Activated CD4-positive, alpha-beta memory T cell treated with anti-CD3 and anti-CD28 coated beads for 36 hours (primary cell): ENCODE measurements around the gene MSH5. TPM values are rescaled to one million over a fixed set of nuclear protein-coding genes. Genes with fewer than 3 reads are reported as not detected.
A peak's percentile ranks its signal among the peaks of the same experiment; 100 is the strongest.

Experiments used
- CTCF ChIA-PET: fragments of 350-600 bp; sonication (Branson Sonifier 250); formaldehyde crosslinking; loops from one replicate; lab custom pipeline; 2021; ENCODE audit warnings: antibody characterized with exemption, inconsistent platforms; lab: Charles Lee
- POLR2A ChIA-PET: fragments of 350-600 bp; sonication (Branson Sonifier 250); formaldehyde crosslinking; loops from one replicate; lab custom pipeline; 2021; ENCODE audit warnings: antibody characterized with exemption; lab: Charles Lee
- DNase-seq: peaks from one replicate; pipeline ENCODE4 v3.0.0-alpha.2; 2020
- H3K27ac Mint-ChIP-seq: one replicate; pipeline ENCODE4 v1.8.0; 2021; ENCODE audit warnings: mixed read lengths
- H3K27me3 Mint-ChIP-seq: one replicate; pipeline ENCODE4 v1.8.0; 2021; ENCODE audit warnings: mixed read lengths
- H3K36me3 Mint-ChIP-seq: one replicate; pipeline ENCODE4 v1.8.0; 2021; ENCODE audit warnings: mixed read lengths
- H3K4me1 Mint-ChIP-seq: one replicate; pipeline ENCODE4 v1.8.0; 2021; ENCODE audit warnings: low read depth, mixed read lengths
- H3K4me3 Mint-ChIP-seq: one replicate; pipeline ENCODE4 v1.8.0; 2021; ENCODE audit warnings: mild to moderate bottlenecking, mixed read lengths
- H3K9me3 Mint-ChIP-seq: one replicate; pipeline ENCODE4 v1.8.0; 2021; ENCODE audit warnings: mixed read lengths
- intact Hi-C: fragments of 100-400 bp; cut with micrococcal nuclease; formaldehyde crosslinking; loops from one replicate; pipeline ENCODE4 v1.15.1; 2023
- total RNA-seq, 2 experiments: library from RNA; stranded (reverse); gene quantifications; one replicate each; pipeline ENCODE4 v1.2.3, GENCODE V29; 2021

The MSH5 gene
- 10 to 100 TPM; 80.9 to 83.8 TPM for total RNA-seq

- ChIA-PET CTCF (interaction anchor here (0.6 to 8.1 kb wide), 9 partner anchors 10 to 150 kb away, joined by 3 to 67 read pairs (median 14); partner anchors contain the start of genes DDAH2, LY6G5C and VARS1), POLR2A (interaction anchor here (0.6 to 3.4 kb wide), 25 partner anchors 9 to 1105 kb away, joined by 3 to 15 read pairs (median 3); partner anchors contain the start of genes ABHD16A, CSNK2B, DDAH2 and DDX39B)
- intact Hi-C loops: loop anchor here (2.0 to 10.0 kb wide), 9 partner anchors 29 to 1175 kb away; partner anchors contain the start of genes ATP6V1G2, DXO, GPANK1 and HSPA1B
- peaks cover 48% of the 10 kb centered on the region for H3K36me3 Mint-ChIP-seq
- H3K4me1 Mint-ChIP-seq: peaks cover 48% of the 10 kb centered on the region
- DNase-seq: peak; percentile 99
- peak within 1 kb of the TSS; percentile 91 for H3K27ac Mint-ChIP-seq
- peak within 1 kb of the TSS; percentile 94 for H3K4me3 Mint-ChIP-seq
- H3K9me3 Mint-ChIP-seq: no peaks in the 10 kb centered on the region
- H3K27me3 Mint-ChIP-seq: no peaks in the 10 kb centered on the region
Measured at GRCh38 chr6:31739639-31740396, at the start of gene MSH5. Gene MSH5 (plus strand): TSS chr6:31740005. CDS start chr6:31740467, 462 bp downstream.

DNA sequence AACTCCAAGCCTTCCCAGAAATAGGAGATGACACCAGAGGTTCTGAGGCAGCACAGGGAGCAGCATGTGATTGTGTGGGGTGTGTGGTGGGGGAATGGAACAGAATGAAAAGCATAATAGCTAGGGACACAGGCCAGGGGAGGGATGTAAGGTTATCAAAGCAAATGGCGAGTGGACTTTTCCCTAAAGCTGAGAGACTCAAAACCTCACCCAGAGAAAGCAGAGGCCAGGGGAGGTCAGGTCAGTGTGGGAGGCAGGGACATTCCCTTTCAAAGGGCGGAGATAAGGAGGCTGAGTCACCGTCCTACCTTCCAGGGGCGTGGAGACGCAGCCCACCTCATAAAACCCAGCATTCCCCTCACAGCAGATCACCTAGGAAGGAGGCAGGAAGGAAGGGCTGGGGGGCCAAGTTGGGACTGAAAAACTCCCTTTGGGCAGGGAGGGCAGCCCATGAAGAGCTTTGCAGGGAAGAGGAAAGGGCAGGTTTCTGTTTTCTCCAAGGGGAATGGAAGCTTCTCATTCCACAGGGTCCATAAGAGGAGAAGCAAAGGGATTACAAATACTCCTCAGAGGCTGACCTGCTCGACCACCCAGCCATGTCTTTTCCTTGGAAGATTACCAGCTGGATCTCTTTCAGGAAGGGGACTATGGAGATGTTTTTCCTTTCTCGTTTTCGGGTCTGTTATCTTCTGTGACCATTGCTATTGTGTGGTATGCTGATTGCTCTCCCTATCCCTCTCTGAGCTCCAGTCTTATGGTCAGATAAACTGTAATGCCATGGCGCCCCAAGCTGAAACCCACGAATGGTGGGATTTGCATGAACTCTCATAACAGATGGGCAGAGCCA, 49.4 kb upstream of the MSH5 start:
- POLR2A ChIA-PET: interaction anchor here (0.6 kb wide), 1 partner anchor 93 kb away, joined by 3 read pairs; no protein-coding TSS in a partner anchor
- Mint-ChIP-seq H3K4me3 (no peak overlapping the region), H3K4me1 (peaks cover 5% of the 10 kb centered on the region)

GRCh38 chr6:31691078-31691463, 48.7 kb upstream of the MSH5 start:
- no peaks in the 10 kb centered on the region for H3K9me3 Mint-ChIP-seq
- no peak overlapping the region for H3K27ac Mint-ChIP-seq
- no peaks in the 10 kb centered on the region for H3K27me3 Mint-ChIP-seq
- DNase-seq: no peak
- peaks cover 5% of the 10 kb centered on the region for H3K4me1 Mint-ChIP-seq
- POLR2A ChIA-PET: no interaction called here
- no peak overlapping the region for H3K4me3 Mint-ChIP-seq
- intact Hi-C loops: no loop called here
- CTCF ChIA-PET: interaction anchor here (0.9 to 1.7 kb wide), 4 partner anchors 24 to 198 kb away, joined by 3 to 9 read pairs (median 4); partner anchors contain the start of gene LY6G6D
- H3K36me3 Mint-ChIP-seq: peaks cover 19% of the 10 kb centered on the region

More for the DNA sequence above, 49.4 kb upstream of the MSH5 start:
- peaks cover 20% of the 10 kb centered on the region for H3K36me3 Mint-ChIP-seq
- H3K9me3 Mint-ChIP-seq: no peaks in the 10 kb centered on the region
- intact Hi-C loops: no loop called here
- CTCF ChIA-PET: interaction anchor here (0.5 to 1.7 kb wide), 10 partner anchors 9 to 199 kb away, joined by 3 to 9 read pairs (median 4); partner anchors contain the start of genes ATP6V1G2, GPANK1, LY6G5C and LY6G6D
- peak overlapping the region; percentile 47 for H3K27ac Mint-ChIP-seq
- DNase-seq: no peak
- H3K27me3 Mint-ChIP-seq: no peaks in the 10 kb centered on the region

GRCh38 chr6:31691564-31692108, 48.2 kb upstream of the MSH5 start:
- no peak overlapping the region for H3K4me3 Mint-ChIP-seq
- H3K27ac Mint-ChIP-seq: no peak overlapping the region
- intact Hi-C loops: no loop called here
- H3K4me1 Mint-ChIP-seq: peaks cover 5% of the 10 kb centered on the region
- H3K27me3 Mint-ChIP-seq: no peaks in the 10 kb centered on the region
- no peak for DNase-seq
- POLR2A ChIA-PET: no interaction called here
- peaks cover 18% of the 10 kb centered on the region for H3K36me3 Mint-ChIP-seq
- CTCF ChIA-PET: interaction anchor here (0.6 to 2.6 kb wide), 5 partner anchors 23 to 197 kb away, joined by 3 to 11 read pairs (median 4); partner anchors contain the start of gene LY6G6D
- no peaks in the 10 kb centered on the region for H3K9me3 Mint-ChIP-seq

GRCh38 chr6:31692353-31692752, 47.5 kb upstream of the MSH5 start:
- no peak for DNase-seq
- no peaks in the 10 kb centered on the region for H3K9me3 Mint-ChIP-seq
- H3K27me3 Mint-ChIP-seq: no peaks in the 10 kb centered on the region
- POLR2A ChIA-PET: no interaction called here
- H3K4me1 Mint-ChIP-seq: peaks cover 7% of the 10 kb centered on the region
- CTCF ChIA-PET: interaction anchor here (0.6 to 2.6 kb wide), 3 partner anchors 8 to 77 kb away, joined by 3 to 11 read pairs (median 4); no protein-coding TSS in a partner anchor
- no peak overlapping the region for H3K27ac Mint-ChIP-seq
- peaks cover 18% of the 10 kb centered on the region for H3K36me3 Mint-ChIP-seq
- H3K4me3 Mint-ChIP-seq: no peak overlapping the region
- intact Hi-C loops: no loop called here

GRCh38 chr6:31692886-31693285, 46.9 kb upstream of the MSH5 start:
- Mint-ChIP-seq H3K36me3 (peaks cover 19% of the 10 kb centered on the region), H3K9me3 (no peaks in the 10 kb centered on the region), H3K4me3 (no peak overlapping the region), H3K4me1 (peaks cover 12% of the 10 kb centered on the region), H3K27me3 (no peaks in the 10 kb centered on the region), H3K27ac (no peak overlapping the region)
- intact Hi-C loops: no loop called here
- no peak for DNase-seq
- POLR2A ChIA-PET: no interaction called here
- CTCF ChIA-PET: interaction anchor here (0.7 to 2.6 kb wide), 2 partner anchors 9 to 77 kb away, joined by 3 to 11 read pairs; no protein-coding TSS in a partner anchor

- no peak for DNase-seq
- intact Hi-C loops: no loop called here
- ChIA-PET CTCF (interaction anchor here (2.6 kb wide), 1 partner anchor 76 kb away, joined by 11 read pairs; no protein-coding TSS in a partner anchor), POLR2A (interaction anchor here (1.5 kb wide), 1 partner anchor 9 kb away, joined by 8 read pairs; no protein-coding TSS in a partner anchor)
- Mint-ChIP-seq H3K36me3 (peaks cover 19% of the 10 kb centered on the region), H3K27me3 (no peaks in the 10 kb centered on the region), H3K9me3 (no peaks in the 10 kb centered on the region), H3K27ac (no peak overlapping the region), H3K4me1 (peaks cover 15% of the 10 kb centered on the region), H3K4me3 (no peak overlapping the region)
Measured at GRCh38 chr6:31693535-31693934, 46.3 kb upstream of the MSH5 start.

GRCh38 chr6:31697555-31697954, 42.2 kb upstream of the MSH5 start:
- H3K4me1 Mint-ChIP-seq: peaks cover 23% of the 10 kb centered on the region
- POLR2A ChIA-PET: no interaction called here
- H3K4me3 Mint-ChIP-seq: no peak overlapping the region

DNA sequence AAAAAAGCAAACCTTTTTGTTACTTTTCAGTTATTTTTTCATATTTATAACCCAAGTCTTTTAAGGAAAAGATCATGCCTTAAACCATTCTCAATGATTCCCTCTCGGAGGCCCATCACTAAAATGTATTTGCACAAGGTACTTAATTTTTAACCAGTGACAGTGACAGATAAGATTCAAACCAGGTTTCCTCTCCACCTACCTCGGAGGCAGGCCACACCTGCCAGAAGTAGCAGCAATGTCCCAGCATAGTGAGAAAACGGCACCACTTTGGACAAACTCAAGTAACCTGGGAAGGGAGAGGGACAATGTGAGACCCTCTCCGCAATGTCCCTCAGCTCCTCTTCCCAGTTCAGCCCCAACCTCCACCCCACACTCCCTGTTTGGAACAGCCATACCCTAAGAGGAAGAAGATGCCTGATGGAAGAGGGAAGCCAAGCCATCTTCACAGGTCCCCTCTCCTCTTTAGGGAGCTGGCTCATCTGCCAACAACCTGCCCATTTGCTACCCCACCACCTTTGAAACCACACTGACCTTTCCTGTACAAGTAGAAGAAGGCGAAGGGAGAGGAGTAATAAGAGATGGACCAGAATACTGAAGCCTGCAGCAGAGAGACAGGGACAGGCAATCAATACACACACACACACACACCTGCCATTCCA, 38.9 kb upstream of the MSH5 start:
- Mint-ChIP-seq H3K27ac (peak overlapping the region; percentile 51), H3K4me3 (no peak overlapping the region), H3K27me3 (no peaks in the 10 kb centered on the region), H3K4me1 (peaks cover 26% of the 10 kb centered on the region), H3K9me3 (no peaks in the 10 kb centered on the region), H3K36me3 (peaks cover 11% of the 10 kb centered on the region)
- intact Hi-C loops: no loop called here
- POLR2A ChIA-PET: no interaction called here
- DNase-seq: no peak
- CTCF ChIA-PET: interaction anchor here (1.0 to 2.3 kb wide), 2 partner anchors 29 to 69 kb away, joined by 3 to 8 read pairs; partner anchors contain the start of gene DDAH2

More at GRCh38 chr6:31697555-31697954, 42.2 kb upstream of the MSH5 start:
- H3K27ac Mint-ChIP-seq: peak overlapping the region; percentile 75
- H3K9me3 Mint-ChIP-seq: no peaks in the 10 kb centered on the region
- H3K36me3 Mint-ChIP-seq: peaks cover 19% of the 10 kb centered on the region
- H3K27me3 Mint-ChIP-seq: no peaks in the 10 kb centered on the region
- intact Hi-C loops: no loop called here
- DNase-seq: peak; percentile 45
- CTCF ChIA-PET: interaction anchor here (0.7 kb wide), 1 partner anchor 72 kb away, joined by 4 read pairs; no protein-coding TSS in a partner anchor

GRCh38 chr6:31701666-31702404, 38.0 kb upstream of the MSH5 start:
- peaks cover 8% of the 10 kb centered on the region for H3K36me3 Mint-ChIP-seq

More at GRCh38 chr6:31701666-31702404, 38.0 kb upstream of the MSH5 start:
- no peaks in the 10 kb centered on the region for H3K27me3 Mint-ChIP-seq
- no peak for DNase-seq
- peaks cover 26% of the 10 kb centered on the region for H3K4me1 Mint-ChIP-seq
- peak overlapping the region; percentile 97 for H3K27ac Mint-ChIP-seq
- ChIA-PET CTCF (interaction anchor here (1.0 to 2.3 kb wide), 2 partner anchors 28 to 68 kb away, joined by 3 to 8 read pairs; partner anchors contain the start of gene DDAH2), POLR2A (interaction anchor here (1.8 kb wide), 2 partner anchors 36 to 38 kb away, joined by 7 read pairs; partner anchors contain the start of gene MSH5)
- intact Hi-C loops: loop anchor here (2.0 kb wide), 1 partner anchor 37 kb away; the partner anchor contains the start of gene GPANK1
- no peaks in the 10 kb centered on the region for H3K9me3 Mint-ChIP-seq
- peak overlapping the region; percentile 99 for H3K4me3 Mint-ChIP-seq
